ENCODE measurements around the gene BHLHE40.
"Not testable (repeated sequence)": the region's sequence is repeated elsewhere in the genome, so short reads cannot be mapped to it uniquely, and the experiment has no call there.

BHLHE40 gene

DNA sequence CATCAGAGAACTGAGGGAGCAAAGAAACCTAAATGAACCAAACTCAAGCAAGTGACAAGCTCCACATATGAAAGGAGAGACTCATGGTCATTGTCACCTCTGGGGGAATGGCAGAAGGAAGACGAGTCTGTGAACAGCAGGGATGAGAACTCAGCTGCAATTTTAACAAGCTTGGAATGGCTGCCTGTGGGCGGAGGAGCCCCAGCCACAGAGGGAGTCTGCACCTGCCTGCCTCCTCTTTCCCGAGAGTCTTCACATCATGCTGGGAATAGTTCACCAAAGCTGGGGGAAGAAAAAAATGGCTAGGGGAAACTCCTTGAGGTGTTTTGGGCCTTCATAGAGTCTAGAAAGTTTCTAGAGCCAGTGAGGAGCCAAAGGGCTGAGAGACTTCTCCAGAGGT is 21.3 kb upstream of the BHLHE40 start:
- Histone ChIP-seq H3K4me2 (ENCODE audit: insufficient read depth, low read length) (no peak overlapping the region), H3K4me3 (ENCODE audit: low read depth in 1 of 2, low read length in 2 of 2) (no peak overlapping the region), H3K79me2 (ENCODE audit: insufficient read depth, low read length) (no peaks in the 10 kb centered on the region), H4K20me1 (ENCODE audit: insufficient read depth, low read length) (no peaks in the 10 kb centered on the region), H3K27ac (ENCODE audit: low read length) (no peak overlapping the region), H3K27me3 (ENCODE audit: insufficient read depth, low read length, poor library complexity) (no peaks in the 10 kb centered on the region), H3K9me3 (ENCODE audit: insufficient read depth, low read length, severe bottlenecking) (peaks cover 4% of the 10 kb centered on the region), H3K4me1 (ENCODE audit: insufficient read depth, low read length) (no peaks in the 10 kb centered on the region), H3K36me3 (ENCODE audit: insufficient read depth, low read length) (no peaks in the 10 kb centered on the region), H3K9ac (ENCODE audit: low read depth, low read length) (no peak overlapping the region), H2AFZ (ENCODE audit: low read depth, low read length) (0 out of 2 replicates have a peak overlapping the region, but pooled peaks have one; percentile 22)
- no peak for ATAC-seq (ENCODE audit: insufficient read depth, low read depth)
- no peak for DNase-seq
- TF ChIP-seq EZH2 (IDR thresholded peaks at IDR 0.05; ENCODE audit: borderline replicate concordance, low read depth, low read length, severe bottlenecking): no peak
- TF ChIP-seq, protein P1, sequence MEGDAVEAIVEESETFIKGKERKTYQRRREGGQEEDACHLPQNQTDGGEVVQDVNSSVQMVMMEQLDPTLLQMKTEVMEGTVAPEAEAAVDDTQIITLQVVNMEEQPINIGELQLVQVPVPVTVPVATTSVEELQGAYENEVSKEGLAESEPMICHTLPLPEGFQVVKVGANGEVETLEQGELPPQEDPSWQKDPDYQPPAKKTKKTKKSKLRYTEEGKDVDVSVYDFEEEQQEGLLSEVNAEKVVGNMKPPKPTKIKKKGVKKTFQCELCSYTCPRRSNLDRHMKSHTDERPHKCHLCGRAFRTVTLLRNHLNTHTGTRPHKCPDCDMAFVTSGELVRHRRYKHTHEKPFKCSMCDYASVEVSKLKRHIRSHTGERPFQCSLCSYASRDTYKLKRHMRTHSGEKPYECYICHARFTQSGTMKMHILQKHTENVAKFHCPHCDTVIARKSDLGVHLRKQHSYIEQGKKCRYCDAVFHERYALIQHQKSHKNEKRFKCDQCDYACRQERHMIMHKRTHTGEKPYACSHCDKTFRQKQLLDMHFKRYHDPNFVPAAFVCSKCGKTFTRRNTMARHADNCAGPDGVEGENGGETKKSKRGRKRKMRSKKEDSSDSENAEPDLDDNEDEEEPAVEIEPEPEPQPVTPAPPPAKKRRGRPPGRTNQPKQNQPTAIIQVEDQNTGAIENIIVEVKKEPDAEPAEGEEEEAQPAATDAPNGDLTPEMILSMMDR (IDR thresholded peaks at IDR 0.05; ENCODE audit: borderline replicate concordance, extremely low read depth, low read length, poor library complexity, severe bottlenecking): no peak

DNA sequence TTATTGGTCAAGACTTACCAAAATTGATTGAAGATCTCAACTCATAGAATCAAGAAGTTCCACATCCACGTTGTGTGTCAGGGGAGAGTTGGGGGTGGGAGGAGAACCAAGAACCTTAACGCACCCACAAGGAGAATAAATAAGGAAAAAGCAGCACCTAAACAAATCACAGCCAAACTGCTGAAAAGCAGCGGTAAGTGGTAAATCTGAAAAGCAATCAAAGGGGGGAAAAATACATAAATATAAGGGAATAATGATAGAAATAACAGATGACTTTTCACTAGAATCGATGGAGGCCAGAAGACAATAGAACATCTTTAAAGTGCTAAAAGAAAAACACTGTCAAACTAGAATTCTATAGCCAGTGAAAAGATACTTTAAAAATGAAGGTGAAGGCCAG is 20.1 kb upstream of the BHLHE40 start:
- DNase-seq: no peak
- Histone ChIP-seq H3K4me1 (ENCODE audit: insufficient read depth, low read length) (no peaks in the 10 kb centered on the region), H3K27ac (ENCODE audit: low read length) (no peak overlapping the region), H3K4me3 (ENCODE audit: low read depth in 1 of 2, low read length in 2 of 2) (no peak overlapping the region), H4K20me1 (ENCODE audit: insufficient read depth, low read length) (no peaks in the 10 kb centered on the region), H3K36me3 (ENCODE audit: insufficient read depth, low read length) (no peaks in the 10 kb centered on the region), H3K4me2 (ENCODE audit: insufficient read depth, low read length) (no peak overlapping the region), H3K79me2 (ENCODE audit: insufficient read depth, low read length) (no peaks in the 10 kb centered on the region), H3K9ac (ENCODE audit: low read depth, low read length) (no peak overlapping the region), H3K27me3 (ENCODE audit: insufficient read depth, low read length, poor library complexity) (no peaks in the 10 kb centered on the region), H3K9me3 (ENCODE audit: insufficient read depth, low read length, severe bottlenecking) (peaks cover 4% of the 10 kb centered on the region), H2AFZ (ENCODE audit: low read depth, low read length) (no peak overlapping the region)
- TF ChIP-seq, protein P1 (IDR thresholded peaks at IDR 0.05; ENCODE audit: borderline replicate concordance, extremely low read depth, low read length, poor library complexity, severe bottlenecking): no peak
- TF ChIP-seq EZH2 (IDR thresholded peaks at IDR 0.05; ENCODE audit: borderline replicate concordance, low read depth, low read length, severe bottlenecking): no peak
- ATAC-seq (ENCODE audit: insufficient read depth, low read depth): no peak

DNA sequence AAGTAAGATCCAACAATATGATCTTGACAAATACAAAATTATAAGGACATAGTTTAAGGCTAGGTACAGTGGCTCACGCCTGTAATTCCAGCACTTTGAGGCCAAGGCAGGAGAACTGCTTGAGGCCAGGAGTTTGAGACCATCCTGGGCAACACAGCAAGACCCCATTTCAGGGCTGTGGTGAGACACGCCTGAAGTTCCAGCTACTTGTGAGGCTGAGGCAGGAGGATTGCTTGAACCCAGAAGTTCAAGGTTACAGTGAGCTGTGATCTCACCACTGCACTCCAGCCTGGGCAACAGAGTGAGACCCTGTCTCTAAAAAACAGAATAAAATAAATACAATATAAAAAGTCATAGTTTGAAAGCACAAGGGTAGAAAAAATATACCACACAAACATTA is 17.4 kb upstream of the BHLHE40 start:
- not testable (repeated sequence) for H3K27me3 ChIP-seq (ENCODE audit: insufficient read depth, low read length, poor library complexity); H3K4me1 ChIP-seq (ENCODE audit: insufficient read depth, low read length); H3K9me3 ChIP-seq (ENCODE audit: insufficient read depth, low read length, severe bottlenecking); H3K36me3 ChIP-seq (ENCODE audit: insufficient read depth, low read length); H3K4me3 ChIP-seq (ENCODE audit: low read depth in 1 of 2, low read length in 2 of 2); H3K27ac ChIP-seq (ENCODE audit: low read length); H3K79me2 ChIP-seq (ENCODE audit: insufficient read depth, low read length); H3K9ac ChIP-seq (ENCODE audit: low read depth, low read length); H4K20me1 ChIP-seq (ENCODE audit: insufficient read depth, low read length); DNase-seq; H3K4me2 ChIP-seq (ENCODE audit: insufficient read depth, low read length); ATAC-seq (ENCODE audit: insufficient read depth, low read depth); H2AFZ ChIP-seq (ENCODE audit: low read depth, low read length)

DNA sequence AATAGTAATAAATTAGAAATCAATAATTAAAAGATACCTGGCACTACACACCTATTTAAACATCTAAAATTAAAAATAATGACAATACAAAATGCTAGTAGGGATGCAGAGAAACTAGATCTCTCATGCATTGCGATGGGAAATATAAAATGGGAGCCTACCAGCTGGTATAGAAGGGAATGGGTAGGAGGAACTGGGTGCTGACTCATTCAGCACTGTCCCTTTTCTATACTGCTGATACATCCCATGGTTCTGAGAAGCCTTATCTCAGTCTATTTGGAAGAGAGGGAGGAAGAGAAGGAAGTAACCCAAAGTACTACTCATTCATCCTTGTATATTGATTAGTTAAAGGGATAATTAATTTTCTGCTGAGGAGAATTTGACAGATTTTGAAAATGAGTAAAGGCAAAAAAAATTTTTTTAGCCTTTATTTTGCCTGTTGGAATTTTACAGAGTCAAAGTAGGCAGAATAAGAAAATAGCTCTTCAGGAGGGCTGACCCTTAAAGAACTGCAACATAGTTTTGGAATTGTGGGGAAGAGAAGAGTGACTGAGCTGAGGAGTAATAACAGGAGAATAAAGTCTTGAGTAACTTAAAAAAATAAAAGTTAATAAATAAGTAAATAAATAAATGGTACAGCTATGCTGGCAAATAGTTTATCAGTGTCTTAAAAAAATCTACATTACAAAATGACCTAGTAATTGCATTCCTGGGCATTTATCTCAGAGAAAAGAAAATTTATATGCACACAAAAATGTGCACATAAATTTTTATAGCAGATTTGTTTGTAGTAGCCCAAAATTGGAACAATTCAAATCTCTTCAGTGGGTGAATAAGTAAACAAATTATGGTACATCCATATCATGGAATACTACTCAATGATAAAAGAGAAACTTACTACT is 15.3 kb upstream of the BHLHE40 start:
- no peak overlapping the region for H3K27ac ChIP-seq (ENCODE audit: low read length)
- H3K4me2 ChIP-seq (ENCODE audit: insufficient read depth, low read length): no peak overlapping the region
- H3K79me2 ChIP-seq (ENCODE audit: insufficient read depth, low read length): no peaks in the 10 kb centered on the region
- H3K9ac ChIP-seq (ENCODE audit: low read depth, low read length): no peak overlapping the region
- H3K36me3 ChIP-seq (ENCODE audit: insufficient read depth, low read length): no peaks in the 10 kb centered on the region
- peaks cover 8% of the 10 kb centered on the region for H3K4me1 ChIP-seq (ENCODE audit: insufficient read depth, low read length)
- H2AFZ ChIP-seq (ENCODE audit: low read depth, low read length): no peak overlapping the region
- TF ChIP-seq, protein P1 (IDR thresholded peaks at IDR 0.05; ENCODE audit: borderline replicate concordance, extremely low read depth, low read length, poor library complexity, severe bottlenecking): no peak
- no peak for TF ChIP-seq EZH2 (IDR thresholded peaks at IDR 0.05; ENCODE audit: borderline replicate concordance, low read depth, low read length, severe bottlenecking)
- H3K4me3 ChIP-seq (ENCODE audit: low read depth in 1 of 2, low read length in 2 of 2): no peak overlapping the region
- DNase-seq: no peak
- H4K20me1 ChIP-seq (ENCODE audit: insufficient read depth, low read length): no peaks in the 10 kb centered on the region
- no peak for ATAC-seq (ENCODE audit: insufficient read depth, low read depth)
- H3K9me3 ChIP-seq (ENCODE audit: insufficient read depth, low read length, severe bottlenecking): peaks cover 4% of the 10 kb centered on the region
- no peaks in the 10 kb centered on the region for H3K27me3 ChIP-seq (ENCODE audit: insufficient read depth, low read length, poor library complexity)

DNA sequence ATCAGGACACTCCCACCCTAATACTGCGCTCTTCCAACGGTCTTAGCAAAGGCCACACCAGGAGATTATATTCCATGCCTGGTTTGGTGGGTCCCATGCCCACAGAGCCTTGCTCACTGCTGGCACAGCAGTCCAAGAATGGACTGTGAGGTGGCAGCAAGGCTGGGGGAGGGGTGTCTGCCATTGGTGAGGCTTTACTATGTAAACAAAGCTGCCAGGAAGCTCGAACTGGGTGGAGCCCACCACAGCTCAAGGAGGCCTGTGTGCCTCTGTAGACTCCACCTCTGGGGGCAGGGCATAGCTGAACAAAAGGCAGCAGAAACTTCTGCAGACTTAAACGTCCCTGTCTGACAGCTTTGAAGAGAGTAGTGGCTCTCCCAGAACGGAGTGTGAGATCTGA is 13.2 kb upstream of the BHLHE40 start:
- not testable (repeated sequence) for H3K27me3 ChIP-seq (ENCODE audit: insufficient read depth, low read length, poor library complexity); H3K79me2 ChIP-seq (ENCODE audit: insufficient read depth, low read length); H3K4me3 ChIP-seq (ENCODE audit: low read depth in 1 of 2, low read length in 2 of 2); H3K9ac ChIP-seq (ENCODE audit: low read depth, low read length); H3K4me1 ChIP-seq (ENCODE audit: insufficient read depth, low read length); H3K4me2 ChIP-seq (ENCODE audit: insufficient read depth, low read length); H4K20me1 ChIP-seq (ENCODE audit: insufficient read depth, low read length); H3K36me3 ChIP-seq (ENCODE audit: insufficient read depth, low read length); H3K9me3 ChIP-seq (ENCODE audit: insufficient read depth, low read length, severe bottlenecking)
- Histone ChIP-seq H2AFZ (ENCODE audit: low read depth, low read length) (peak overlapping the region; percentile 70), H3K27ac (ENCODE audit: low read length) (peak overlapping the region; percentile 44; the same call in 1 of the 2 replicates)
- peak; percentile 64 for DNase-seq
- peak; percentile 52; the same call in 2 of the 3 replicates for ATAC-seq (ENCODE audit: insufficient read depth, low read depth)

Data from DND-41 (cell line).